Tibial nerve (tissue), 4 donors: ENCODE data around the gene CSF3.

Source experiments
- CTCF ChIP-seq, 5 experiments: fragments of 200-600 bp in 3 of 5; fragments of 450-650 bp in 2 of 5; sonication (generic) in 3 of 5; IDR thresholded peaks; one replicate each; pipeline ENCODE4 v1.5.1; 2016 to 2019; ENCODE audit warnings: antibody characterized with exemption in 5 of 5, mild to moderate bottlenecking in 3 of 5, moderate library complexity in 2 of 5
- EP300 ChIP-seq, 2 donors: sonication (generic); formaldehyde crosslinking; IDR thresholded peaks; one replicate each; pipeline ENCODE4 v1.6.1; 2017; ENCODE audit warnings: antibody characterized with exemption in 2 of 2, mild to moderate bottlenecking in 1 of 2
- POLR2A ChIP-seq, 2 donors: fragments of 450-650 bp; IDR thresholded peaks; one replicate each; pipeline ENCODE4 v1.6.1; 2017; ENCODE audit warnings: antibody characterized with exemption in 2 of 2, mild to moderate bottlenecking in 2 of 2, moderate library complexity in 2 of 2

GRCh38 chr17:39971076-39971603 lies 44.1 kb upstream of the CSF3 start:
- no peak for TF ChIP-seq CTCF (IDR thresholded peaks at IDR 0.05)
- no peak for TF ChIP-seq POLR2A (IDR thresholded peaks at IDR 0.05)
- TF ChIP-seq EP300 (IDR thresholded peaks at IDR 0.05), result no peak
